GM21786 (cell line): ENCODE data around the gene SLC17A9.

Source experiments
- ATAC-seq: cut with Tn5 transposase; IDR thresholded peaks from one replicate; pipeline ENCODE4 v1.9.1; 2021; ENCODE audit not compliant: unreplicated experiment

The SLC17A9 gene

GRCh38 chr20:62937268-62938104, 15.0 kb upstream of the SLC17A9 start:
- peak; percentile 74 for ATAC-seq

- ATAC-seq: peak; percentile 46
Measured at GRCh38 chr20:62938105-62938888, 14.2 kb upstream of the SLC17A9 start, which contains the start of gene GID8. TSS of gene GID8 (plus strand) at chr20:62938147. CDS start at chr20:62941503, 3,356 bp downstream.

GRCh38 chr20:62940875-62941274, 11.6 kb upstream of the SLC17A9 start:
- no peak for ATAC-seq

GRCh38 chr20:62941792-62942191, 10.7 kb upstream of the SLC17A9 start:
- ATAC-seq: no peak

- no peak for ATAC-seq
Measured at GRCh38 chr20:62942456-62942855, 10.1 kb upstream of the SLC17A9 start.

- ATAC-seq: no peak
Measured at GRCh38 chr20:62943396-62943795, 9.1 kb upstream of the SLC17A9 start.

GRCh38 chr20:62944184-62944583, 8.3 kb upstream of the SLC17A9 start:
- no peak for ATAC-seq

GRCh38 chr20:62944746-62945145, 7.8 kb upstream of the SLC17A9 start:
- ATAC-seq: no peak

- no peak for ATAC-seq
Measured at GRCh38 chr20:62945771-62946339, 6.7 kb upstream of the SLC17A9 start.

GRCh38 chr20:62946918-62947317, 5.6 kb upstream of the SLC17A9 start:
- ATAC-seq: no peak

GRCh38 chr20:62947532-62948300, 4.8 kb upstream of the SLC17A9 start:
- no peak for ATAC-seq

GRCh38 chr20:62949153-62949821, 3.2 kb upstream of the SLC17A9 start:
- ATAC-seq: no peak

GRCh38 chr20:62949962-62950361, 2.5 kb upstream of the SLC17A9 start:
- ATAC-seq: no peak

GRCh38 chr20:62950741-62951140, 1.8 kb upstream of the SLC17A9 start:
- no peak for ATAC-seq

GRCh38 chr20:62951143-62951895, 1.2 kb upstream of the SLC17A9 start:
- no peak for ATAC-seq

GRCh38 chr20:62951896-62952372, 575 bp upstream of the SLC17A9 start:
- no peak for ATAC-seq

GRCh38 chr20:62952968-62953838, 694 bp downstream of the SLC17A9 start:
- no peak for ATAC-seq

GRCh38 chr20:62953839-62954703, 1.6 kb downstream of the SLC17A9 start:
- ATAC-seq: peak; percentile 78
